ENCODE measurements around the gene DDX17.

DNA sequence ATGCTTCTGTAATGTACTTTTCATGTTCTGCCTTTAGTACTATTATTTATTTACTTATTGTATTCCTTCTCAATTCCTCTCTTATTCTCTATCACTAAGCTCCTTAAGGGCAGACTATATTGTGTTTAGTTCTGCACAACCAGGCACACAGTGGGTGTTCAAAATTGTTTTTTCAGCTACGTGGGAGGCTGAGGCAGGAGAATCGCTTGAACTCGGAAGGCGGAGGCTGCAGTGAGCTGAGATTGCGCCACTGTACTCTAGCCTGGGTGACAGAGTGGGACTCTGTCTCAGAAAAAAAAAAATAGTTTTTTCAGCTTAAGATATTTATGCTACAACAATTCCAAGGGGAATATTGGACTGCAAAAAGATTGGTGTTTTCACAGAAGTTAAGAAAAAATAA, 17.4 kb upstream of the DDX17 start:
- TF ChIP-seq, protein P1, sequence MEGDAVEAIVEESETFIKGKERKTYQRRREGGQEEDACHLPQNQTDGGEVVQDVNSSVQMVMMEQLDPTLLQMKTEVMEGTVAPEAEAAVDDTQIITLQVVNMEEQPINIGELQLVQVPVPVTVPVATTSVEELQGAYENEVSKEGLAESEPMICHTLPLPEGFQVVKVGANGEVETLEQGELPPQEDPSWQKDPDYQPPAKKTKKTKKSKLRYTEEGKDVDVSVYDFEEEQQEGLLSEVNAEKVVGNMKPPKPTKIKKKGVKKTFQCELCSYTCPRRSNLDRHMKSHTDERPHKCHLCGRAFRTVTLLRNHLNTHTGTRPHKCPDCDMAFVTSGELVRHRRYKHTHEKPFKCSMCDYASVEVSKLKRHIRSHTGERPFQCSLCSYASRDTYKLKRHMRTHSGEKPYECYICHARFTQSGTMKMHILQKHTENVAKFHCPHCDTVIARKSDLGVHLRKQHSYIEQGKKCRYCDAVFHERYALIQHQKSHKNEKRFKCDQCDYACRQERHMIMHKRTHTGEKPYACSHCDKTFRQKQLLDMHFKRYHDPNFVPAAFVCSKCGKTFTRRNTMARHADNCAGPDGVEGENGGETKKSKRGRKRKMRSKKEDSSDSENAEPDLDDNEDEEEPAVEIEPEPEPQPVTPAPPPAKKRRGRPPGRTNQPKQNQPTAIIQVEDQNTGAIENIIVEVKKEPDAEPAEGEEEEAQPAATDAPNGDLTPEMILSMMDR (conservative IDR thresholded peaks at IDR 0.05; ENCODE audit: low read depth, low read length), result no peak
- TF ChIP-seq EZH2 (IDR thresholded peaks at IDR 0.05; ENCODE audit: borderline replicate concordance, low read depth, low read length, poor library complexity, severe bottlenecking), result no peak
